Measurements from ENCODE around the gene ERP27. TPM values are rescaled to one million over a fixed set of nuclear protein-coding genes. Genes with fewer than 3 reads are reported as not detected.

Gene ERP27
- polyA plus RNA-seq, 6 donors from 2014 or later: 2.4 to 4.8 (median 2.7) TPM

GRCh38 chr12:14957551-14958168, 19.3 kb upstream of the ERP27 start:
- no peaks in the 10 kb centered on the region for H3K27me3 Mint-ChIP-seq
- DNase-seq (no peak), ATAC-seq (ENCODE audit: low read depth in 2 of 2) (no peak)
- no peaks in the 10 kb centered on the region for H3K9me3 Mint-ChIP-seq
- peaks cover 0 to 13% of the 10 kb centered on the region in 2 donors for H3K36me3 Mint-ChIP-seq
- peaks cover 62 to 72% (median 69%) of the 10 kb centered on the region in 3 donors for H3K4me1 Mint-ChIP-seq
- H3K4me3 Mint-ChIP-seq: peak overlapping the region; percentile 88 to 100 (median 99)
- H3K27ac Mint-ChIP-seq: peak overlapping the region; percentile 92 to 99 (median 95)

GRCh38 chr12:14956905-14957304, 18.6 kb upstream of the ERP27 start:
- peaks cover 0 to 19% of the 10 kb centered on the region in 2 donors for H3K36me3 Mint-ChIP-seq
- no peaks in the 10 kb centered on the region for H3K9me3 Mint-ChIP-seq
- ATAC-seq (ENCODE audit: low read depth in 2 of 2) (no peak), DNase-seq (no peak)
- H3K27me3 Mint-ChIP-seq: no peaks in the 10 kb centered on the region
- peaks cover 64 to 74% (median 74%) of the 10 kb centered on the region in 3 donors for H3K4me1 Mint-ChIP-seq
- H3K27ac Mint-ChIP-seq: peak overlapping the region; percentile 13 to 99 (median 86)
- H3K4me3 Mint-ChIP-seq: peak overlapping the region; percentile 81 to 100 (median 98)

- H3K4me3 Mint-ChIP-seq: peak overlapping the region; percentile 70 to 100 (median 94)
- ATAC-seq (ENCODE audit: low read depth in 2 of 2): no peak
- peaks cover 68 to 76% (median 76%) of the 10 kb centered on the region in 3 donors for H3K4me1 Mint-ChIP-seq
- H3K27me3 Mint-ChIP-seq: no peaks in the 10 kb centered on the region
- peak overlapping the region; percentile 49 to 99 (median 86) for H3K27ac Mint-ChIP-seq
- no peaks in the 10 kb centered on the region for H3K9me3 Mint-ChIP-seq
- peaks cover 6 to 25% of the 10 kb centered on the region in 2 donors for H3K36me3 Mint-ChIP-seq
- DNase-seq: peak; percentile 52
Measured at GRCh38 chr12:14956024-14956891, 17.9 kb upstream of the ERP27 start.

GRCh38 chr12:14954269-14954668, 15.9 kb upstream of the ERP27 start:
- no peak for ATAC-seq (ENCODE audit: low read depth in 2 of 2)
- Mint-ChIP-seq H3K27ac (peak overlapping the region; percentile 95 to 100 (median 98)), H3K27me3 (no peaks in the 10 kb centered on the region), H3K9me3 (no peaks in the 10 kb centered on the region), H3K4me1 (peaks cover 76 to 90% (median 84%) of the 10 kb centered on the region in 3 donors), H3K36me3 (peaks cover 25 to 36% of the 10 kb centered on the region in 2 donors), H3K4me3 (peak overlapping the region; percentile 63 to 95 (median 82))
- peak; percentile 17 for DNase-seq

GRCh38 chr12:14953752-14954151, 15.4 kb upstream of the ERP27 start:
- DNase-seq (no peak), ATAC-seq (ENCODE audit: low read depth in 2 of 2) (no peak)
- H3K27me3 Mint-ChIP-seq: no peaks in the 10 kb centered on the region
- peak overlapping the region; percentile 95 to 100 (median 98) for H3K27ac Mint-ChIP-seq
- H3K4me1 Mint-ChIP-seq: peaks cover 77 to 90% (median 84%) of the 10 kb centered on the region in 3 donors
- peaks cover 30 to 34% of the 10 kb centered on the region in 2 donors for H3K36me3 Mint-ChIP-seq
- no peaks in the 10 kb centered on the region for H3K9me3 Mint-ChIP-seq
- H3K4me3 Mint-ChIP-seq: peak overlapping the region; percentile 63 to 95 (median 82)

- Mint-ChIP-seq H3K9me3 (no peaks in the 10 kb centered on the region), H3K36me3 (peaks cover 37 to 40% of the 10 kb centered on the region in 2 donors), H3K27ac (peak overlapping the region; percentile 95 to 100 (median 98)), H3K4me3 (peak overlapping the region; percentile 63 to 95 (median 80)), H3K27me3 (no peaks in the 10 kb centered on the region), H3K4me1 (peaks cover 73 to 90% (median 78%) of the 10 kb centered on the region in 3 donors)
- ATAC-seq (ENCODE audit: low read depth in 2 of 2) (peak; percentile 70 to 71), DNase-seq (peak; percentile 71)
Measured at GRCh38 chr12:14952299-14952921, 14.1 kb upstream of the ERP27 start.

- Mint-ChIP-seq H3K27me3 (no peaks in the 10 kb centered on the region), H3K4me1 (peaks cover 71 to 89% (median 78%) of the 10 kb centered on the region in 3 donors), H3K36me3 (peaks cover 42 to 46% of the 10 kb centered on the region in 2 donors), H3K4me3 (peak overlapping the region; percentile 63 to 95 (median 80)), H3K27ac (peak overlapping the region; percentile 95 to 100 (median 98)), H3K9me3 (no peaks in the 10 kb centered on the region)
- no peak for DNase-seq
- ATAC-seq (ENCODE audit: low read depth in 2 of 2): no peak
Measured at GRCh38 chr12:14951851-14952250, 13.5 kb upstream of the ERP27 start.

GRCh38 chr12:14950982-14951746, 12.8 kb upstream of the ERP27 start:
- no peak for ATAC-seq (ENCODE audit: low read depth in 2 of 2)
- Mint-ChIP-seq H3K4me1 (peaks cover 65 to 89% (median 78%) of the 10 kb centered on the region in 3 donors), H3K27ac (peak overlapping the region; percentile 95 to 100 (median 98)), H3K36me3 (peaks cover 49 to 53% of the 10 kb centered on the region in 2 donors), H3K27me3 (no peaks in the 10 kb centered on the region), H3K4me3 (peak overlapping the region; percentile 63 to 95 (median 80)), H3K9me3 (no peaks in the 10 kb centered on the region)
- DNase-seq: no peak

- Mint-ChIP-seq H3K4me1 (peaks cover 62 to 88% (median 79%) of the 10 kb centered on the region in 3 donors), H3K4me3 (peak overlapping the region in 6 of 8 donors; percentile 27 to 90 (median 62)), H3K27ac (peak overlapping the region; percentile 95 to 100 (median 98)), H3K9me3 (no peaks in the 10 kb centered on the region), H3K27me3 (no peaks in the 10 kb centered on the region), H3K36me3 (peaks cover 53 to 56% of the 10 kb centered on the region in 2 donors)
- DNase-seq: no peak
- no peak for ATAC-seq (ENCODE audit: low read depth in 2 of 2)
Measured at GRCh38 chr12:14950421-14950820, 12.1 kb upstream of the ERP27 start.

GRCh38 chr12:14949631-14950030, 11.3 kb upstream of the ERP27 start:
- no peak for ATAC-seq (ENCODE audit: low read depth in 2 of 2)
- Mint-ChIP-seq H3K27me3 (no peaks in the 10 kb centered on the region), H3K9me3 (no peaks in the 10 kb centered on the region), H3K27ac (peak overlapping the region; percentile 95 to 100 (median 98)), H3K4me3 (peak overlapping the region in 6 of 8 donors; percentile 58 to 90 (median 67)), H3K4me1 (peaks cover 65 to 89% (median 85%) of the 10 kb centered on the region in 3 donors), H3K36me3 (peaks cover 56 to 61% of the 10 kb centered on the region in 2 donors)
- no peak for DNase-seq

- Mint-ChIP-seq H3K27me3 (no peaks in the 10 kb centered on the region), H3K4me3 (peak overlapping the region; percentile 58 to 90 (median 78)), H3K27ac (peak overlapping the region; percentile 95 to 100 (median 98)), H3K4me1 (peaks cover 60 to 79% (median 77%) of the 10 kb centered on the region in 3 donors), H3K9me3 (no peaks in the 10 kb centered on the region), H3K36me3 (peaks cover 56 to 63% of the 10 kb centered on the region in 2 donors)
- peak; percentile 90 for ATAC-seq (ENCODE audit: low read depth in 2 of 2)
- DNase-seq: peak; percentile 86
Measured at GRCh38 chr12:14948672-14949071, 10.3 kb upstream of the ERP27 start.

- DNase-seq (no peak), ATAC-seq (ENCODE audit: low read depth in 2 of 2) (no peak)
- Mint-ChIP-seq H3K4me3 (peak overlapping the region in 1 of 8 donors; percentile 77), H3K9me3 (no peaks in the 10 kb centered on the region), H3K4me1 (peaks cover 47 to 62% (median 62%) of the 10 kb centered on the region in 3 donors), H3K27ac (peak overlapping the region in 4 of 6 donors; percentile 85 to 97 (median 92)), H3K36me3 (peaks cover 56 to 79% of the 10 kb centered on the region in 2 donors), H3K27me3 (no peaks in the 10 kb centered on the region)
Measured at GRCh38 chr12:14946861-14947260, 8.5 kb upstream of the ERP27 start.

Measured in naive B cell (primary cell).